NOMO-1 treated with dmso at 0.1 percent for 144 hours (cell line): Measurements from ENCODE around the gene GFRA4.

Experiments used
- DNase-seq: peaks from one replicate; lab custom pipeline; 2025; ENCODE audit not compliant: unreplicated experiment; lab: John Stamatoyannopoulos, UW

GFRA4 gene

GRCh38 chr20:3654326-3655130, 8.7 kb downstream of the GFRA4 start:
- DNase-seq = no peak

- DNase-seq = no peak
Observed at GRCh38 chr20:3653921-3654320, 9.3 kb downstream of the GFRA4 start.

- DNase-seq = peak; percentile 33
Observed at GRCh38 chr20:3652676-3653596, 10.3 kb downstream of the GFRA4 start.

- no peak for DNase-seq
Observed at GRCh38 chr20:3652221-3652620, 11.0 kb downstream of the GFRA4 start.

GRCh38 chr20:3651204-3651962, 11.8 kb downstream of the GFRA4 start:
- no peak for DNase-seq

GRCh38 chr20:3648951-3649350, 14.2 kb downstream of the GFRA4 start:
- DNase-seq = no peak

GRCh38 chr20:3647473-3647872, 15.7 kb downstream of the GFRA4 start:
- no peak for DNase-seq

GRCh38 chr20:3646651-3647050, 16.5 kb downstream of the GFRA4 start:
- DNase-seq = no peak

- DNase-seq = no peak
Observed at GRCh38 chr20:3646067-3646440, 17.1 kb downstream of the GFRA4 start.

GRCh38 chr20:3645309-3646066, 17.7 kb downstream of the GFRA4 start:
- no peak for DNase-seq

GRCh38 chr20:3640259-3640658, 22.9 kb downstream of the GFRA4 start:
- DNase-seq = no peak

GRCh38 chr20:3635346-3635745, 27.9 kb downstream of the GFRA4 start:
- DNase-seq = no peak

- no peak for DNase-seq
Observed at GRCh38 chr20:3633913-3634478, 29.2 kb downstream of the GFRA4 start.

GRCh38 chr20:3632311-3633004, 30.7 kb downstream of the GFRA4 start:
- no peak for DNase-seq

GRCh38 chr20:3631534-3631933, 31.7 kb downstream of the GFRA4 start:
- no peak for DNase-seq

GRCh38 chr20:3630429-3630828, 32.8 kb downstream of the GFRA4 start:
- no peak for DNase-seq

- DNase-seq = no peak
Observed at GRCh38 chr20:3629893-3630292, 33.3 kb downstream of the GFRA4 start.

GRCh38 chr20:3628502-3629314, 34.5 kb downstream of the GFRA4 start:
- DNase-seq = no peak

- no peak for DNase-seq
Observed at GRCh38 chr20:3627476-3627875, 35.7 kb downstream of the GFRA4 start.
